Stimulated activated naive CD8-positive, alpha-beta T cell treated with anti-CD3 and anti-CD28 coated beads, Interleukin-15, Interleukin-2, amounts not matched to agents 100 U/mL and 50 U/mL, for 24 hours (primary cell): ENCODE data around the gene SCLY.

ENCODE experiments used
- ATAC-seq: fragments of 150-1000 bp; cut with Tn5 transposase; one replicate; pipeline ENCODE4 v1.10.0; 2021
- DNase-seq: peaks from one replicate; pipeline ENCODE4 v3.0.0; 2021

The SCLY gene

GRCh38 chr2:238069877-238070276, 9.1 kb downstream of the SCLY start:
- DNase-seq (no peak), ATAC-seq (no peak)

- ATAC-seq (no peak), DNase-seq (no peak)
Measured at GRCh38 chr2:238075397-238075796, 14.6 kb downstream of the SCLY start.

GRCh38 chr2:238077292-238077691, 16.5 kb downstream of the SCLY start:
- no peak for DNase-seq
- no peak for ATAC-seq

- DNase-seq, result no peak
- ATAC-seq, result no peak
Measured at GRCh38 chr2:238079874-238080327, 19.1 kb downstream of the SCLY start.

- DNase-seq (no peak), ATAC-seq (no peak)
Measured at GRCh38 chr2:238080518-238080917, 19.7 kb downstream of the SCLY start.

- ATAC-seq, result no peak
Measured at GRCh38 chr2:238081150-238081549, 20.3 kb downstream of the SCLY start.

GRCh38 chr2:238081561-238081960, 20.8 kb downstream of the SCLY start:
- no peak for ATAC-seq

More at GRCh38 chr2:238081150-238081549, 20.3 kb downstream of the SCLY start:
- no peak for DNase-seq

GRCh38 chr2:238082151-238082550, 21.4 kb downstream of the SCLY start:
- no peak for ATAC-seq
- DNase-seq, result no peak

More at GRCh38 chr2:238081561-238081960, 20.8 kb downstream of the SCLY start:
- no peak for DNase-seq

GRCh38 chr2:238082827-238083226, 22.0 kb downstream of the SCLY start:
- ATAC-seq, result no peak

GRCh38 chr2:238083919-238084318, 23.1 kb downstream of the SCLY start:
- DNase-seq, result no peak
- ATAC-seq, result no peak

More at GRCh38 chr2:238082827-238083226, 22.0 kb downstream of the SCLY start:
- DNase-seq, result no peak

GRCh38 chr2:238084761-238085160, 24.0 kb downstream of the SCLY start:
- ATAC-seq, result no peak
- no peak for DNase-seq

- ATAC-seq (no peak), DNase-seq (no peak)
Measured at GRCh38 chr2:238085899-238086298, 25.1 kb downstream of the SCLY start.

- no peak for ATAC-seq
- DNase-seq, result no peak
Measured at GRCh38 chr2:238087211-238087610, 26.4 kb downstream of the SCLY start.

- DNase-seq, result no peak
- ATAC-seq, result no peak
Measured at GRCh38 chr2:238090887-238091286, 30.1 kb downstream of the SCLY start.

GRCh38 chr2:238091436-238092060, 30.7 kb downstream of the SCLY start:
- DNase-seq, result no peak

GRCh38 chr2:238092486-238093035, 31.8 kb downstream of the SCLY start:
- ATAC-seq (no peak), DNase-seq (no peak)

More at GRCh38 chr2:238091436-238092060, 30.7 kb downstream of the SCLY start:
- no peak for ATAC-seq

- no peak for ATAC-seq
- no peak for DNase-seq
Measured at GRCh38 chr2:238093181-238094140, 32.7 kb downstream of the SCLY start.

- ATAC-seq (no peak), DNase-seq (no peak)
Measured at GRCh38 chr2:238094438-238095022, 33.7 kb downstream of the SCLY start.

GRCh38 chr2:238095143-238095542, 34.3 kb downstream of the SCLY start:
- ATAC-seq (no peak), DNase-seq (no peak)

GRCh38 chr2:238096311-238097011, 35.7 kb downstream of the SCLY start:
- no peak for DNase-seq
- no peak for ATAC-seq

GRCh38 chr2:238097201-238097987, 36.6 kb downstream of the SCLY start:
- no peak for DNase-seq
- ATAC-seq, result no peak
